HL-60/S4 (cell line): Measurements from ENCODE around the gene RNU6-8.

Source experiments
- in situ Hi-C: fragments of 300-500 bp; cut with MboI; formaldehyde crosslinking; loops from 2 replicates; pipeline ENCODE4 v1.14.3; 2022; ENCODE audit warnings: low sequenced_read_pairs

Gene RNU6-8

DNA sequence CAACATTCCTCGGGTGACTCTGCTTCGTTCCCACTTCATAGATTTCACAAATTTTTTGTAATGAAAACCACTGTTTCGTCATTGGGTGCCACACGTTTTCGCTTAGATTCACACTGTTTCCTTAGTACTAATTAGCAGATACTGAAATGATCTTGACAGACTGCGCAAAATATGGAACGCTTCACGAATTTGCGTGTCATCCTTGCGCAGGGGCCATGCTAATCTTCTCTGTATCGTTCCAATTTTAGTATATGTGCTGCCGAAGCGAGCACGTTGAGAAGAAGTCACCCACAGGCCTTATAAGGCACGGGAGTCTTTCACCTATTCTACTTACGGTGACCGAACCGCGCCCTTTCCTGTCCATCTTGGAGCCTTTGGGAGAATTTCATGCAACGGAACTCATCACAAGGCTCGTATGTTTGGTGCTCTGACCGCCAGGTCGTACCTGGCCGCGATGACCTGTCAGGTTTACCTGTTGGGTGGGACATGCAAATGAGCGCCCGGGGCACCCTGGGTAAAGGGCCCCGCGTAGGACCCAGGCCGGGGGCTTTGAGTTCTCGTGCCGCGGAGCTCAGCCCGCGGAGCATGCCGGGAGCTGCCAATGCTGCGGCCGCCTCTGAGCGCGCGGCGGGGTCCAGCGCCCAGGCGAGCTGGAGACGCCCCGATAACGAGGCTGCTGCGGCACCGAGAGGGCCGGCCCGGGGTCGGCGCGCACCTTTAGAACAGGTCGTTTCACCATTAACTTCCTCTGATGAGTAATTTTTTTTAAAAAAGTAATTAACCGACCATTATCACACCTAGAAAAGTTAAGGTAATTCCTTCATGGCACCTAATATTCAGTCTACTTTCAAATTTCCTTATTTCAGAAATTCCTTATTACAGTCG lies at the start of gene RNU6-8:
TSS of gene RNU6-8 (minus strand) at position 272 of the 885 bp plus-strand sequence.
- in situ Hi-C loops = no loop called here

- in situ Hi-C loops = loop anchor here (25.0 kb wide), 2 partner anchors 190 to 740 kb away; no protein-coding TSS in a partner anchor
These were observed 49.1 kb upstream of the RNU6-8 start for GRCh38 chr14:32252030-32252670.

GRCh38 chr14:32251530-32251929 lies 48.5 kb upstream of the RNU6-8 start:
- in situ Hi-C loops = loop anchor here (25.0 kb wide), 2 partner anchors 189 to 739 kb away; no protein-coding TSS in a partner anchor

GRCh38 chr14:32250681-32251080 lies 47.6 kb upstream of the RNU6-8 start:
- in situ Hi-C loops = loop anchor here (25.0 kb wide), 2 partner anchors 188 to 738 kb away; no protein-coding TSS in a partner anchor

GRCh38 chr14:32249780-32250179 lies 46.7 kb upstream of the RNU6-8 start:
- in situ Hi-C loops = loop anchor here (25.0 kb wide), 2 partner anchors 187 to 737 kb away; no protein-coding TSS in a partner anchor

DNA sequence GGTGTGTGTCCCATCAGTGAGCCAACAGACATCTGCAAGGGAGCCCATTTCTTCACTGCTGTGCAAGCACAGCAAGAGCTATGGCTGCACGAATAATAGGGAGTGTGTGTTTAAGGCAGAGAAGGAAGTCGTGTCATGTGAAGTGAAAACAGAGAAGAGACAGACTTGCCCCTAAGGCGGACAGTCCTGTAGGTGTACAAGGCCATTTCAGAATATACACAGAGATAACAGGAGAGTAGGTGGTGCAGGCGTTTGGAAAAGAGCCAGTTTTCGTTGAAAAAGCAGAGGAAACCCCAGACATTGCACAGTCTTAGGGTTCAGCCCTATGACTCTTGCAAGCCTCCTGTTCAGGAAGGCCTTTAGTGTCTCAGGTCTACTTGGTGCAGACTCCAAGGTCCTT lies 46.3 kb upstream of the RNU6-8 start:
- in situ Hi-C loops = no loop called here

- in situ Hi-C loops = no loop called here
These were observed 43.7 kb upstream of the RNU6-8 start for GRCh38 chr14:32246751-32247150.

- in situ Hi-C loops = no loop called here
These were observed 41.3 kb upstream of the RNU6-8 start for GRCh38 chr14:32244404-32244803.

DNA sequence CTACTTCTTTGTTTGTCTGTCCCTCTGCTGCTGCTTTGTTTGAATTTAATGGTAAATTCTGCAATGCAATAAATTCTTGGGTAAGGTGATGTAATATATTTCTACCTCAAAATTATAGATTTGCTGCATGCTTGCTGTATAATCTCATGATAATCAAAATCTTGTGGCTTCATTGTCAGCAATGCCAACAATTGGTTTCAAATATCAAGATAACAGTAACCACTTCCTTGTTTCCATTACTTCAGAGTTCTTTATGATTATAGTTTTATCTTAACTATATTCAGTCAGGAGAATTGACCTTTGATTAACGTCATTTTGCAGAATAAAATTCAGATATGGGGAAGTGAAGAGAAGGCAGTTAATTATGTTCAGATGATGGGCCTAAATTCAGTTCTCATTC lies 30.2 kb upstream of the RNU6-8 start:
- in situ Hi-C loops = no loop called here

GRCh38 chr14:32232481-32232880 lies 29.4 kb upstream of the RNU6-8 start:
- in situ Hi-C loops = no loop called here

DNA sequence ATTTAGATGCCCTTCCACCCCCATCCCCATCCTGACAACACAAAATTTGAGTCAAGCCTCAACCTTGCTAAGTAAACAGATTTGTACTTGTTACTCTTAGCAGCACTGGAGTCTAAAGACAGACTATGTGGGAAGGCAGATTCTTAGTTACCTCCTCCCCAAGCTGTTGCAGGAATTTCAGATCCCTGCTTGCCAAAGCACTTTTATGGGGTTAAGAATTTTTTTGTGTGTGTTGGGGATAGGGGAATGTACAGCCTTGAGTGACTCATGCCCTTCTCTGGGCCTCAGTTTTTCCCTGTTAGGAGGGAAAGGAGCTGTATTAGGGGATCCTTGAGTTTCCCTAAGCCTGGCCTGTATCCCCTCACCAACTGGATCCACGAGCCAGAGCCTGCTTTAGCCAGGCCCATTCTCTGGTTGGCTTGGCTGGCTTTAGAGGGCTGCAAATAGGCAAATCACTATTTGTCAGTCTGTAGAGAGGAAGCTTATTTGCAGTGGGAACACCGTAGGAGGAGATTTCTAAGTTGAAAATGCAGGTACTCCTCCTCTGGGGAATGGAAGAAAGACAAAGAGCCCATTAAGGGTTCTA lies 27.7 kb upstream of the RNU6-8 start:
- in situ Hi-C loops = no loop called here

GRCh38 chr14:32230181-32230580 lies 27.1 kb upstream of the RNU6-8 start:
- in situ Hi-C loops = no loop called here

GRCh38 chr14:32226056-32226455 lies 23.0 kb upstream of the RNU6-8 start:
- in situ Hi-C loops = no loop called here

- in situ Hi-C loops = no loop called here
These were observed 22.4 kb upstream of the RNU6-8 start for GRCh38 chr14:32225378-32225920.

- in situ Hi-C loops = no loop called here
These were observed 21.8 kb upstream of the RNU6-8 start for GRCh38 chr14:32224737-32225377.

GRCh38 chr14:32217301-32217700 lies 14.2 kb upstream of the RNU6-8 start:
- in situ Hi-C loops = no loop called here

GRCh38 chr14:32212833-32213232 lies 9.8 kb upstream of the RNU6-8 start:
- in situ Hi-C loops = no loop called here

- in situ Hi-C loops = no loop called here
These were observed 8.0 kb upstream of the RNU6-8 start for GRCh38 chr14:32211068-32211404.

- in situ Hi-C loops = no loop called here
These were observed 6.4 kb upstream of the RNU6-8 start for GRCh38 chr14:32209471-32209870.

GRCh38 chr14:32208490-32208889 lies 5.4 kb upstream of the RNU6-8 start:
- in situ Hi-C loops = no loop called here

- in situ Hi-C loops = no loop called here
These were observed 3.5 kb upstream of the RNU6-8 start for GRCh38 chr14:32206552-32206951.
